Measurements from ENCODE around the gene ACTRT3.

Gene ACTRT3

DNA sequence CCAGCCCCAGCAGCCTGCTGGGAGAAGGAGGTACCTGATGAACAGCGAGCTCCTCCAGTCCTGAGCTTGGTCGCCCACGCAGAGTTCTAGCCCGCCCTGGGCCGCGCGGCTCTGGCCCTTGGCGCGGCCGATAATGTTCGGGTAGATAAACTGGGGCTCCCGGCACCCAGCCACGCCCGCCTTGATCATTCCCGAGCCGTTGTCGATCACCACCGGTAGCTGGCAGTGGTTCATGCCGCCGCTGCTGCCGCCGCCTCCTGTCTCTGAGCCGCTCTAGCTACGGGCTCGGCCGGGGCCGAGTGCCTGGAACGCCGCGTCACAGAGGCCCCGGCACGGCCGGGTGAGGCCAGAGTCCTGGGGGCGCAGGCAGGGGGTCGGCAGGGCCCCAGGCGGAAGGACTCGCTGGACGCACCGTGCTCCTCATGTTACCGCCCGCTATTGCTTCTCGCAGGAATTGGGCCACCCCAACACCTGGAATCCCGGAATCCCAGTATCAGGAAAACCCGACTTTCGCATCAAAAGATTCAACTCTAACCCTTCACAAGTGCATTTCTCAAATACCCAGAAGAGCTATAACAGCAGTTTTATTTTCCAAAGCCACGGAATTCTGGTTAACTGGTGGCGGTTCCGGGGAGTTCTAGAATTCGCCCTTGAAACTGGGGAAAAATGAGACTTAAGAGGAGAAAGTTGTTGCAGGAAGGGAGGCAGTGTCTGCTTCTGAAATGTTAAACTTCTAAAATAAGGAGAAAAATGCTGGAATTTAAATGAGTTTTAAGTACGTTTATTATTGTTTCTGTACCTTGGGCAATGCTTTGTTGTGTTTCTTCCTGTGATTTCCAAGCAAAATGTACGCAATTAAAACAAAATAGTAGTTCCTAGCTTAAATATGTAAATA is at the start of gene ACTRT3:
ACTRT3 (minus strand) TSS at position 275 of the 895 bp plus-strand sequence; CDS start at position 234, 41 bp downstream.
- no peak for TF ChIP-seq CTCF (conservative IDR thresholded peaks at IDR 0.05; ENCODE audit: low read depth, low read length)

DNA sequence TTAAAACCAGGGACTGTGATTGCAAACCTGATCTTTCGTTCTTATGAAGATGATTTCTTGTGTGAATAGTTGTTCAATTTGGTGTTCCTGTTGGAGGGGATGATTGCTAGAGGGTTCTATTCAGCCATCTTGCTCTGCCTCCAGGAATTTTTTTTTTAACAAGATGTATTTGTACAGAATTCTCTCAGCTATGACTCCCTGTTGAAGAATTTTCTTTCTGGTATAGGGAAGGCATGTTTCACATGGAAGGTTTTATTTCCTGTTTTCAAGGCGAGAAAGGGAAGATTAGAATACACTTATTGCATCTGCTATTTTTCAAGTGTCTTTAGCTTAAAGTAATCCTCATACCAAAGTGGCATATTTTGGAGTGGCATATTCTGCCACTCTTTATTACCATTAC is 49.0 kb upstream of the ACTRT3 start:
- TF ChIP-seq CTCF (conservative IDR thresholded peaks at IDR 0.05; ENCODE audit: low read depth, low read length), result no peak
- peak; percentile 65 for DNase-seq (ENCODE audit: low read depth)
- no peak overlapping the region for H3K4me3 ChIP-seq (ENCODE audit: low read depth, low read length)

More for the DNA sequence above, at the start of gene ACTRT3:
- DNase-seq (ENCODE audit: low read depth), result peak; percentile 84
- peak within 1 kb of the TSS; percentile 84 for H3K4me3 ChIP-seq (ENCODE audit: low read depth, low read length)

- H3K4me3 ChIP-seq (ENCODE audit: low read depth, low read length), result no peak overlapping the region
- TF ChIP-seq CTCF (conservative IDR thresholded peaks at IDR 0.05; ENCODE audit: low read depth, low read length), result no peak
- DNase-seq (ENCODE audit: low read depth), result no peak
Observed at GRCh38 chr3:169815590-169816150, 46.3 kb upstream of the ACTRT3 start.

DNA sequence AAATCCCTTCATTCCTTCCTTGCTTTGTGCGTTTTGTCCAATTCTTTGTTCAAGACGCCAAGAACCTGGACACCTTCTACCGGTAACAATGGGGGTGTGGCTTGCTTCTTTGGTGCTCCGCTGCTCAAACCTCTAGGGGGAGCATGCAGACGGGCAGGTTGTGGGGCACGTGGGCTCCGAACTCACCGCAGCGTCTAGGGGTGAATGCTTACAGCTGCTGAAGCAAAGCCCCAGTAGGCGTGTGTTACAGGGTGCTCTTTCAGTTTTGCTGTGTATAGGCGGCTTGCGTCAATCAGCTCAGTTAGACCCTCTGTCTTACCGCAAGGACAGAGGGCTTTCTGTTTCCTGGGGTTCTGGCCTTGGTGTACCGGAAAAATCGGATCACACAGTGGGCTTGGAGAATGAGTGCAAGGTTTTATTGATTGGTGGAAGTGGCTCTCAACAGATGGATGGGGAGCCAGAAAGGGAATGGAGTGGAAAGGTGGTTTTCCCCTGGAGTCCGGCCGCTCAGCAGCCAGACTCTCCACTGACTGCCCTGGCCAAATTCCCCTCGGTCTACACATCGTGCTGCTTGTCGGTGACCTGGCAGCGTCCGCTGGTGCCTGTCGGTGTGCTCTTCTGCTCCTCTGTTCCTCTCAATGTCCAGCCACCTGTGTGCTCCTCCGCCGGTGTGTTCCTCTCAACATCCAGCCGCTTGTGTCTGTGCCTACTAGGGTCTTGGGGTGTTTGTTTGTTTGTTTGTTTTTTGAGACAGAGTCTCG is 44.6 kb upstream of the ACTRT3 start:
- peak overlapping the region; percentile 67 for H3K4me3 ChIP-seq (ENCODE audit: low read depth, low read length)
- peak; percentile 49 for TF ChIP-seq CTCF (conservative IDR thresholded peaks at IDR 0.05; ENCODE audit: low read depth, low read length)
- peak; percentile 37 for DNase-seq (ENCODE audit: low read depth)

- H3K4me3 ChIP-seq (ENCODE audit: low read depth, low read length), result peak overlapping the region; percentile 67
- no peak for TF ChIP-seq CTCF (conservative IDR thresholded peaks at IDR 0.05; ENCODE audit: low read depth, low read length)
- DNase-seq (ENCODE audit: low read depth), result no peak
Observed at GRCh38 chr3:169813278-169813677, 43.9 kb upstream of the ACTRT3 start.

GRCh38 chr3:169812332-169813235 is 43.2 kb upstream of the ACTRT3 start, which contains the start of the genes LRRC34 and LRRIQ4:
Gene LRRC34, minus strand, starts transcription at chr3:169812904. Its CDS starts 356 bp downstream, at chr3:169812548.
Gene LRRIQ4, plus strand, starts transcription at chr3:169812870. Its CDS starts 9,052 bp downstream, at chr3:169821922.
- no peak for TF ChIP-seq CTCF (conservative IDR thresholded peaks at IDR 0.05; ENCODE audit: low read depth, low read length)
- peak within 1 kb of the TSS; percentile 67 for H3K4me3 ChIP-seq (ENCODE audit: low read depth, low read length)
- DNase-seq (ENCODE audit: low read depth), result peak; percentile 89
